Progenitor cell of endocrine pancreas (in vitro differentiated cells): ENCODE data around the gene ARL2. TPM values are rescaled to one million over a fixed set of nuclear protein-coding genes. Genes with fewer than 3 reads are reported as not detected.
"Not testable (repeated sequence)": the region's sequence is repeated elsewhere in the genome, so short reads cannot be mapped to it uniquely, and the experiment has no call there.

Experiments
- DNase-seq: peaks from one replicate; pipeline ENCODE4 v3.0.0; 2021; ENCODE audit warnings: low spot score; ENCODE audit not compliant: unreplicated experiment
- H3K27ac Mint-ChIP-seq: 2 replicates; pipeline ENCODE4 v1.8.0; 2021; ENCODE audit warnings: mild to moderate bottlenecking, moderate library complexity, mixed read lengths
- H3K27me3 Mint-ChIP-seq: 2 replicates; pipeline ENCODE4 v1.8.0; 2021; ENCODE audit warnings: mixed read lengths
- H3K36me3 Mint-ChIP-seq: 2 replicates; pipeline ENCODE4 v1.8.0; 2022; ENCODE audit warnings: mixed read lengths; ENCODE audit not compliant: insufficient read depth
- H3K4me1 Mint-ChIP-seq: 2 replicates; pipeline ENCODE4 v1.8.0; 2021; ENCODE audit warnings: low read depth, mixed read lengths
- H3K4me3 Mint-ChIP-seq: 2 replicates; pipeline ENCODE4 v1.8.0; 2021; ENCODE audit warnings: low read depth, mild to moderate bottlenecking, moderate library complexity, mixed read lengths
- H3K9me3 Mint-ChIP-seq: 2 replicates; pipeline ENCODE4 v1.8.0; 2021; ENCODE audit warnings: low read depth, mixed read lengths
- total RNA-seq: library from RNA; stranded (reverse); gene quantifications from 2 replicates; pipeline ENCODE4 v1.2.1, GENCODE V29; 2021
- TF ChIP-seq, protein P1 (sequence below): fragments of 200-600 bp; sonication (generic); IDR thresholded peaks from one replicate; pipeline ENCODE4 v1.5.0; 2021; ENCODE audit warnings: antibody characterized with exemption, mild to moderate bottlenecking; ENCODE audit not compliant: unreplicated experiment

ARL2 gene
- total RNA-seq, 1 donor from 2014 or later = 95.2 TPM

DNA sequence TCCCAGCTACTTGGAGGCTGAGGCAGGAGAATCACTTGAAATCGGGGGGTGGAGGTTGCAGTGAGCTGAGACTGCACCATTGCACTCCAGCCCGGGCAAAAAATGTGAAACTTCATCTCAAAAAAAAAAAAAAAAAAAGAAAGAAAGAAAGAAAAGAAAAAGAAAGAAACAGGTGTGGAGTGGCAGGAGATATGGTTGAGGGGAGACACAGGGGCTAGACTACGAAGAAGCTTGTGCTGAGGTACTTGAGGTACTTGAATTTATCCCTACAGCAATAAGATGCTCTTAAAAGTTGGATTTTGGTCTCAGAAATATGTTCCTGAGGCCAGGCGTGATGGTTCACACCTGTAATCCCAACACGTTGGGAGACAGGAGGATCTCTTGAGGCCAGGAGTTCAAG is 39.8 kb upstream of the ARL2 start:
- Mint-ChIP-seq H3K4me1 (no peaks in the 10 kb centered on the region), H3K9me3 (no peaks in the 10 kb centered on the region), H3K27ac (peak overlapping the region; percentile 67), H3K27me3 (peaks cover 18% of the 10 kb centered on the region), H3K4me3 (no peak overlapping the region), H3K36me3 (no peaks in the 10 kb centered on the region)
- TF ChIP-seq, protein P1, sequence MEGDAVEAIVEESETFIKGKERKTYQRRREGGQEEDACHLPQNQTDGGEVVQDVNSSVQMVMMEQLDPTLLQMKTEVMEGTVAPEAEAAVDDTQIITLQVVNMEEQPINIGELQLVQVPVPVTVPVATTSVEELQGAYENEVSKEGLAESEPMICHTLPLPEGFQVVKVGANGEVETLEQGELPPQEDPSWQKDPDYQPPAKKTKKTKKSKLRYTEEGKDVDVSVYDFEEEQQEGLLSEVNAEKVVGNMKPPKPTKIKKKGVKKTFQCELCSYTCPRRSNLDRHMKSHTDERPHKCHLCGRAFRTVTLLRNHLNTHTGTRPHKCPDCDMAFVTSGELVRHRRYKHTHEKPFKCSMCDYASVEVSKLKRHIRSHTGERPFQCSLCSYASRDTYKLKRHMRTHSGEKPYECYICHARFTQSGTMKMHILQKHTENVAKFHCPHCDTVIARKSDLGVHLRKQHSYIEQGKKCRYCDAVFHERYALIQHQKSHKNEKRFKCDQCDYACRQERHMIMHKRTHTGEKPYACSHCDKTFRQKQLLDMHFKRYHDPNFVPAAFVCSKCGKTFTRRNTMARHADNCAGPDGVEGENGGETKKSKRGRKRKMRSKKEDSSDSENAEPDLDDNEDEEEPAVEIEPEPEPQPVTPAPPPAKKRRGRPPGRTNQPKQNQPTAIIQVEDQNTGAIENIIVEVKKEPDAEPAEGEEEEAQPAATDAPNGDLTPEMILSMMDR = no peak
- no peak for DNase-seq

DNA sequence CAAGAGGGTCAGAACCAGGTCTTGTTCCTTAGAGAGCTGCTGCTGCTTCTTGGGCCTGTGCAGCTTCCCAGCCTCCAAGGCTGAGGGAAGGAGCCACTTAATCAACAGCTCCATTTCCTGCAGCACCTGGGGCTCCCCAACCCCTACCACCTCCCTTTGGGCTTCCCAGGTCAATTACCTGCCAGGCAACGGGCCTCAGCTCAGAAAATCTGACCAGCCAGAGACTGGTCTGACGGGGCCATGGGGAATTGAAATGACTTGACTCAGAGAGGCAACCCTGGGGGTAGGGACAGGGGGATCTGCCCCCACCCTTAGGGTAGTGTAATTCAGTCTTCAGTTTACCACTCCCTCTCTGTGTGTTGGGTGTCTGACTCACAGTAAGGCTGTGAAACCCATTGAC is 37.3 kb upstream of the ARL2 start:
- Mint-ChIP-seq H3K4me1 (no peaks in the 10 kb centered on the region), H3K4me3 (no peak overlapping the region), H3K27me3 (peaks cover 16% of the 10 kb centered on the region), H3K36me3 (no peaks in the 10 kb centered on the region), H3K9me3 (no peaks in the 10 kb centered on the region), H3K27ac (no peak overlapping the region)
- TF ChIP-seq, protein P1 = no peak
- no peak for DNase-seq

DNA sequence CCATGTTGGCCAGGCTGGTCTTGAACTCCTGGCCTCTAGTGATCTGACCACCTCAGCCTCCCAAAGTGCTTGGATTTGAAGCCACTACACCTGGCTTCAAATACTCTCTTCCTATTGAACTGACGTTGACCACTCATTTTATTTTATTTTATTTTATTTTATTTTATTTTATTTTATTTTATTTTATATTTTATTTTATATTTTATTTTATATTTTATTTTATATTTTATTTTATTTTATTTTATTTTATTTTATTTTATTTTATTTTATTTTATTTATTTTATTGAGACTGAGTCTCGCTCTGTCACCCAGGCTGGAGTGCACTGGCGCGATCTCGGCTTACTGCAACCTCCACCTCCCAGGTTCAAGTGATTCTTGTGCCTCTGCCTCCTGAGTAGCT is 30.6 kb upstream of the ARL2 start:
- H3K27ac Mint-ChIP-seq, H3K4me3 Mint-ChIP-seq, H3K36me3 Mint-ChIP-seq, H3K4me1 Mint-ChIP-seq, DNase-seq, H3K9me3 Mint-ChIP-seq: not testable (repeated sequence)
- H3K27me3 Mint-ChIP-seq = peaks cover 21% of the 10 kb centered on the region

DNA sequence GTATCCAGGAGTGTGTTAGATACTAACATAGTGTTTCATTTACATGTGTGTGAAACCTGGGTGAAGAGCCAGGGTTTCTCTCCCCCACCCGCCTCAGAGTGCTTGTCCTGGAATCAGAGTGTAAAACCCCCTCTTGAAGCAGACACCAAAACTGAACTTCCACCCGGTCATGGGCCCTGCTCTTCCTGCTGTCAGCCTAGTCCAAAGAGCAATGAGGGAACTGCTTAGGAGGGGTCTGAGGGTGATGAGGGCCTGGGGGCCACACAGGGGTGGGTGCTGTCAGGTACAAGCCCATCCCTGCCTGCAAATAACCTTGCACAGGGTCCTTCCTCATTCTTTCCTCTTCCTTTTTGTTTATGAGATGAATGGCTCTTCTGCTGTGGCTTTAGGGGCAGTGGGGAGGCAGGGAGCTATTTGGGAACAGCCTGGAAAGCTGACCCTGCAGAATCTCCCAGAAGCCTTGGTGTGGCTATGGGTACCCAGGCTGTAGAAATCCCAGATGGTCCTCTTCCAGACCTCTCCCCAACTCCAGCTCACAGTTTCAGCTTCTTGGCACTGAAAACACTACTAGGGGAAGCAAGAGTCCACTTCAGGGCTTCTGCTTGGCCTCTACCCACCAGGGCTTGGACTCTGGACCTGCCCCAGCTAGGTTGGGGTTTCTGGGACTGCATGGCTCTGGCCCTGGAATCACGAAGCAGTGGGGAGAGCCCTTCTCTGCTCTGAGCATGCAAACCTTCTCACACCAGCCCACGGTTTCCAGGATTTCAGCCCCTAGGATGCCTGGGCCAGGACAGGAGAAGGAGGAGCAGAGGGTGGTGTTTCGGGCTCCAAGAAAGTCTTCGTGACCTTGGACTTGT is 25.7 kb upstream of the ARL2 start:
- DNase-seq = no peak
- peaks cover 5% of the 10 kb centered on the region for H3K4me1 Mint-ChIP-seq
- H3K27ac Mint-ChIP-seq = no peak overlapping the region
- no peaks in the 10 kb centered on the region for H3K9me3 Mint-ChIP-seq
- TF ChIP-seq, protein P1 = no peak
- H3K27me3 Mint-ChIP-seq = peaks cover 3% of the 10 kb centered on the region
- no peaks in the 10 kb centered on the region for H3K36me3 Mint-ChIP-seq
- H3K4me3 Mint-ChIP-seq = no peak overlapping the region

DNA sequence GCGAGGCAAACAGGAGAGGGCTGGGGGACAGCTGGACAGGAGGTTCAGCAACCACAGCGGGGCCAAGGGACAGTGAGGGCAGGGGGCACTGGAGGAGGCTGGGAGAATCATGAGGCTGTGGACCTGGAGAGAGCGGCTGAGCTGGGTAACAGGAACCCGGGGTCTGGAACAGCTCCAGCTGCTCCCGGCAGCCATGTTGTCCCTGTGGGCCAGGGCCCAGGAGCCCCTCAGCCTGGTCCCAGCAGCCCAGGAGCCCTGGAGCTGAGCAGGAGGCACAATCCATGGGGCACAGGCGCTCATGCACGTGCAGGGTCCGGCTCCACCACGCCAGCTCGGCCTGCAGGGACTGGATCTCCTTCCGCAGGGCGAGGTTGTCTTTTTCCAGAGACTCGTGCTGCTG is 24.5 kb upstream of the ARL2 start:
- Mint-ChIP-seq H3K9me3 (no peaks in the 10 kb centered on the region), H3K27me3 (peaks cover 3% of the 10 kb centered on the region), H3K4me3 (no peak overlapping the region), H3K4me1 (peaks cover 5% of the 10 kb centered on the region), H3K27ac (no peak overlapping the region), H3K36me3 (no peaks in the 10 kb centered on the region)
- no peak for DNase-seq
- TF ChIP-seq, protein P1 = no peak
